Loucy (cell line): ENCODE measurements around the gene COX7A2.

ENCODE experiments used
- EZH2phosphoT487 ChIP-seq: fragments of 200-600 bp; IDR thresholded peaks from 2 replicates; pipeline ENCODE4 v1.6.1; 2018; ENCODE audit warnings: antibody characterized with exemption, mild to moderate bottlenecking, moderate library complexity, borderline replicate concordance
- TF ChIP-seq, protein P1 (sequence below): fragments of 200-600 bp; sonication (generic); conservative IDR thresholded peaks from 2 replicates; pipeline ENCODE4 v1.5.1; 2014; ENCODE audit warnings: mild to moderate bottlenecking, antibody characterized with exemption, low read length

DNA sequence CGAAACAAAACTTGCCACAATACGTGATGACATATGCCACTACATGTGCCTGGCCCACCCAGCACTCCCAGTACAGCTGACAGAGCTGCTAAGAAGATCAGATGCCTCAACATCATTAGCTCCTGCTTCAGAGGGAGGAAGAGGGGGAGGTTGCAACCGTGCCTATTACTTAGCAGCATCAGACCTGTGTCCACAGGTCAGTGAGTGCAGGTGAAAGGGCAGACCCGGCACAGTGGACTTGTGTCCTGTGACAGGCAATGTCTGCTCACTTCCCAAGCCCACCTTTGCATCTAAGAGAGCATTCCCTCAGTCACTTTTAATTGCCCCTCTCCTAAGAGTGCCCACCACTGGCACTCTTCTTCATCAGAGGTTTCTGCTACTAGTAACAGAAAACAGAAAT is 28.3 kb downstream of the COX7A2 start:
- TF ChIP-seq, protein P1, sequence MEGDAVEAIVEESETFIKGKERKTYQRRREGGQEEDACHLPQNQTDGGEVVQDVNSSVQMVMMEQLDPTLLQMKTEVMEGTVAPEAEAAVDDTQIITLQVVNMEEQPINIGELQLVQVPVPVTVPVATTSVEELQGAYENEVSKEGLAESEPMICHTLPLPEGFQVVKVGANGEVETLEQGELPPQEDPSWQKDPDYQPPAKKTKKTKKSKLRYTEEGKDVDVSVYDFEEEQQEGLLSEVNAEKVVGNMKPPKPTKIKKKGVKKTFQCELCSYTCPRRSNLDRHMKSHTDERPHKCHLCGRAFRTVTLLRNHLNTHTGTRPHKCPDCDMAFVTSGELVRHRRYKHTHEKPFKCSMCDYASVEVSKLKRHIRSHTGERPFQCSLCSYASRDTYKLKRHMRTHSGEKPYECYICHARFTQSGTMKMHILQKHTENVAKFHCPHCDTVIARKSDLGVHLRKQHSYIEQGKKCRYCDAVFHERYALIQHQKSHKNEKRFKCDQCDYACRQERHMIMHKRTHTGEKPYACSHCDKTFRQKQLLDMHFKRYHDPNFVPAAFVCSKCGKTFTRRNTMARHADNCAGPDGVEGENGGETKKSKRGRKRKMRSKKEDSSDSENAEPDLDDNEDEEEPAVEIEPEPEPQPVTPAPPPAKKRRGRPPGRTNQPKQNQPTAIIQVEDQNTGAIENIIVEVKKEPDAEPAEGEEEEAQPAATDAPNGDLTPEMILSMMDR = no peak
- TF ChIP-seq EZH2phosphoT487 = no peak
